ENCODE results near the gene RPL13A. TPM values are rescaled to one million over a fixed set of nuclear protein-coding genes. Genes with fewer than 3 reads are reported as not detected.

The RPL13A gene
- total RNA-seq, 1 experiment from 2014 or later, result 2,726 TPM

GRCh38 chr19:49462492-49462891 is 24.9 kb upstream of the RPL13A start:
- H3K4me3 ChIP-seq (ENCODE audit: low read depth, low read length), result no peak overlapping the region
- H3K27me3 ChIP-seq (replicated peaks; ENCODE audit: control insufficient read depth, insufficient read depth, low read length), result no peaks in the 10 kb centered on the region
- no peaks in the 10 kb centered on the region for H3K4me1 Mint-ChIP-seq (ENCODE audit: low read depth, unreplicated experiment)
- POLR2A ChIA-PET, result no interaction called here
- no peaks in the 10 kb centered on the region; the same call in none of the 2 replicates for H3K36me3 ChIP-seq (ENCODE audit: control insufficient read depth, insufficient read depth, low read length)
- no peak for DNase-seq
- H3K4me3 Mint-ChIP-seq (ENCODE audit: unreplicated experiment), result no peak overlapping the region
- no peaks in the 10 kb centered on the region for H3K27me3 Mint-ChIP-seq (ENCODE audit: insufficient read depth, unreplicated experiment)
- H3K36me3 Mint-ChIP-seq (ENCODE audit: insufficient read depth, unreplicated experiment), result peaks cover 26% of the 10 kb centered on the region
- H3K27ac Mint-ChIP-seq (ENCODE audit: unreplicated experiment), result no peak overlapping the region
- no peak for TF ChIP-seq CTCF (IDR thresholded peaks at IDR 0.05; ENCODE audit: insufficient read depth in 1 of 2, low read depth in 1 of 2, low read length in 1 of 2, severe bottlenecking in 1 of 2, unreplicated experiment in 1 of 2)
- H3K9me3 Mint-ChIP-seq (ENCODE audit: unreplicated experiment), result no peaks in the 10 kb centered on the region
- BruUV-seq (replicated peaks), result no TSS peak
- no peaks in the 10 kb centered on the region for H3K4me1 ChIP-seq
- CTCF ChIA-PET, result no interaction called here
- intact Hi-C loops (cut with micrococcal nuclease; ENCODE audit: unreplicated experiment), result no loop called here
- no peaks in the 10 kb centered on the region for H3K9me3 ChIP-seq

GRCh38 chr19:49463960-49464740 is 23.3 kb upstream of the RPL13A start:
- H3K4me1 ChIP-seq, result no peaks in the 10 kb centered on the region
- Mint-ChIP-seq H3K4me3 (ENCODE audit: unreplicated experiment) (no peak overlapping the region), H3K27ac (ENCODE audit: unreplicated experiment) (no peak overlapping the region), H3K4me1 (ENCODE audit: low read depth, unreplicated experiment) (no peaks in the 10 kb centered on the region), H3K36me3 (ENCODE audit: insufficient read depth, unreplicated experiment) (peaks cover 33% of the 10 kb centered on the region), H3K9me3 (ENCODE audit: unreplicated experiment) (no peaks in the 10 kb centered on the region), H3K27me3 (ENCODE audit: insufficient read depth, unreplicated experiment) (no peaks in the 10 kb centered on the region)
- ChIA-PET POLR2A (no interaction called here), CTCF (no interaction called here)
- TF ChIP-seq CTCF (IDR thresholded peaks at IDR 0.05; ENCODE audit: insufficient read depth in 1 of 2, low read depth in 1 of 2, low read length in 1 of 2, severe bottlenecking in 1 of 2, unreplicated experiment in 1 of 2), result no peak
- H3K4me3 ChIP-seq (ENCODE audit: low read depth, low read length), result no peak overlapping the region
- H3K36me3 ChIP-seq (ENCODE audit: control insufficient read depth, insufficient read depth, low read length), result peaks cover 1% of the 10 kb centered on the region
- no TSS peak for BruUV-seq (replicated peaks)
- no peaks in the 10 kb centered on the region for H3K27me3 ChIP-seq (replicated peaks; ENCODE audit: control insufficient read depth, insufficient read depth, low read length)
- H3K9me3 ChIP-seq, result no peaks in the 10 kb centered on the region
- intact Hi-C loops (cut with micrococcal nuclease; ENCODE audit: unreplicated experiment), result no loop called here
- DNase-seq, result no peak

DNA sequence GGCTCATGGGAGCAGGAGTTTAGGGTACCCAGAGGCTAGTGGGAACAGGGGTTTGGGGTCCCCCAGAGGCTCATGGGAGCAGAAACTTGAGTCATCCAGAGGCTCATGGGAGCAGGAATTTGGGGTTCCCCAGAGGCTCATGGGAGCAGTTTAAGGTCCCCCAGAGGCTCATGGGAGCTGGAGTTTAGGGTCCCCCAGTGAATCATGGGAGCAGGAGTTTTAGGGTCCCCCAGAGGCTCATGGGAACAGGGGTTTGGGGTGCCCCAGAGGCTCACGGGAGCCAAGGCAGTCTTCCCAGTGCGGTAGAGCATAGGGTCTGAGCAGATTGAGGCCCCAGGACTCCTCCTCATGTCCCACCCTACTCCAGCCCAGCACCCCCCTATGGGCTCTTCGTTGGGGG is 22.0 kb upstream of the RPL13A start:
- Mint-ChIP-seq H3K4me3 (ENCODE audit: unreplicated experiment) (no peak overlapping the region), H3K36me3 (ENCODE audit: insufficient read depth, unreplicated experiment) (peaks cover 33% of the 10 kb centered on the region), H3K27me3 (ENCODE audit: insufficient read depth, unreplicated experiment) (no peaks in the 10 kb centered on the region), H3K27ac (ENCODE audit: unreplicated experiment) (no peak overlapping the region), H3K4me1 (ENCODE audit: low read depth, unreplicated experiment) (no peaks in the 10 kb centered on the region), H3K9me3 (ENCODE audit: unreplicated experiment) (no peaks in the 10 kb centered on the region)
- Histone ChIP-seq H3K4me1 (no peaks in the 10 kb centered on the region), H3K36me3 (ENCODE audit: control insufficient read depth, insufficient read depth, low read length) (peaks cover 1% of the 10 kb centered on the region; the same call in 1 of the 2 replicates), H3K9me3 (no peaks in the 10 kb centered on the region), H3K4me3 (ENCODE audit: low read depth, low read length) (no peak overlapping the region), H3K27me3 (replicated peaks; ENCODE audit: control insufficient read depth, insufficient read depth, low read length) (no peaks in the 10 kb centered on the region)
- POLR2A ChIA-PET, result no interaction called here
- intact Hi-C loops (cut with micrococcal nuclease; ENCODE audit: unreplicated experiment), result no loop called here
- no TSS peak for BruUV-seq (replicated peaks)
- TF ChIP-seq CTCF (IDR thresholded peaks at IDR 0.05; ENCODE audit: insufficient read depth in 1 of 2, low read depth in 1 of 2, low read length in 1 of 2, severe bottlenecking in 1 of 2, unreplicated experiment in 1 of 2), result no peak
- CTCF ChIA-PET, result no interaction called here
- no peak for DNase-seq

Data from Caco-2 (cell line).